Measurements from ENCODE around the gene IPPK.

DNA sequence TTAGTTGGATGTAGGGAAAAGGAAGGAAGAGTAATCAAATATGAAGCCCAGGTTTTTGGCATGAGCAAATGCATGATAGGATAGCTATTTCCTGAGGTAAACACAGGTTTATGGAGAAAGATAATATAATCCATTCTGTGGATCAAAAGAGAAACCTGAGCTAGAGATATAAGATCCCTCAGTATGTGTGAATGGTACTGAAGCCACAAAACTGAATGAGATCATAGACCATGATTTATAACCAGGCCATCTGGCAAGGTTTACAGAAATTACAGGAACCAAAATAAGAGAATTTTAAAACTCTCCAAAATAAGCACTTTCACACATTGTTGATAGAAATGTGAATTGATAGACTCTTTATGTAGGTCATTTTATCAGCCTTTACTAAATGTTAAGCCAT is 105.4 kb downstream of the IPPK start:
- TF ChIP-seq, protein P1, sequence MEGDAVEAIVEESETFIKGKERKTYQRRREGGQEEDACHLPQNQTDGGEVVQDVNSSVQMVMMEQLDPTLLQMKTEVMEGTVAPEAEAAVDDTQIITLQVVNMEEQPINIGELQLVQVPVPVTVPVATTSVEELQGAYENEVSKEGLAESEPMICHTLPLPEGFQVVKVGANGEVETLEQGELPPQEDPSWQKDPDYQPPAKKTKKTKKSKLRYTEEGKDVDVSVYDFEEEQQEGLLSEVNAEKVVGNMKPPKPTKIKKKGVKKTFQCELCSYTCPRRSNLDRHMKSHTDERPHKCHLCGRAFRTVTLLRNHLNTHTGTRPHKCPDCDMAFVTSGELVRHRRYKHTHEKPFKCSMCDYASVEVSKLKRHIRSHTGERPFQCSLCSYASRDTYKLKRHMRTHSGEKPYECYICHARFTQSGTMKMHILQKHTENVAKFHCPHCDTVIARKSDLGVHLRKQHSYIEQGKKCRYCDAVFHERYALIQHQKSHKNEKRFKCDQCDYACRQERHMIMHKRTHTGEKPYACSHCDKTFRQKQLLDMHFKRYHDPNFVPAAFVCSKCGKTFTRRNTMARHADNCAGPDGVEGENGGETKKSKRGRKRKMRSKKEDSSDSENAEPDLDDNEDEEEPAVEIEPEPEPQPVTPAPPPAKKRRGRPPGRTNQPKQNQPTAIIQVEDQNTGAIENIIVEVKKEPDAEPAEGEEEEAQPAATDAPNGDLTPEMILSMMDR (IDR thresholded peaks at IDR 0.05), result no peak
- TF ChIP-seq, protein P2, sequence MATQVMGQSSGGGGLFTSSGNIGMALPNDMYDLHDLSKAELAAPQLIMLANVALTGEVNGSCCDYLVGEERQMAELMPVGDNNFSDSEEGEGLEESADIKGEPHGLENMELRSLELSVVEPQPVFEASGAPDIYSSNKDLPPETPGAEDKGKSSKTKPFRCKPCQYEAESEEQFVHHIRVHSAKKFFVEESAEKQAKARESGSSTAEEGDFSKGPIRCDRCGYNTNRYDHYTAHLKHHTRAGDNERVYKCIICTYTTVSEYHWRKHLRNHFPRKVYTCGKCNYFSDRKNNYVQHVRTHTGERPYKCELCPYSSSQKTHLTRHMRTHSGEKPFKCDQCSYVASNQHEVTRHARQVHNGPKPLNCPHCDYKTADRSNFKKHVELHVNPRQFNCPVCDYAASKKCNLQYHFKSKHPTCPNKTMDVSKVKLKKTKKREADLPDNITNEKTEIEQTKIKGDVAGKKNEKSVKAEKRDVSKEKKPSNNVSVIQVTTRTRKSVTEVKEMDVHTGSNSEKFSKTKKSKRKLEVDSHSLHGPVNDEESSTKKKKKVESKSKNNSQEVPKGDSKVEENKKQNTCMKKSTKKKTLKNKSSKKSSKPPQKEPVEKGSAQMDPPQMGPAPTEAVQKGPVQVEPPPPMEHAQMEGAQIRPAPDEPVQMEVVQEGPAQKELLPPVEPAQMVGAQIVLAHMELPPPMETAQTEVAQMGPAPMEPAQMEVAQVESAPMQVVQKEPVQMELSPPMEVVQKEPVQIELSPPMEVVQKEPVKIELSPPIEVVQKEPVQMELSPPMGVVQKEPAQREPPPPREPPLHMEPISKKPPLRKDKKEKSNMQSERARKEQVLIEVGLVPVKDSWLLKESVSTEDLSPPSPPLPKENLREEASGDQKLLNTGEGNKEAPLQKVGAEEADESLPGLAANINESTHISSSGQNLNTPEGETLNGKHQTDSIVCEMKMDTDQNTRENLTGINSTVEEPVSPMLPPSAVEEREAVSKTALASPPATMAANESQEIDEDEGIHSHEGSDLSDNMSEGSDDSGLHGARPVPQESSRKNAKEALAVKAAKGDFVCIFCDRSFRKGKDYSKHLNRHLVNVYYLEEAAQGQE (IDR thresholded peaks at IDR 0.05; ENCODE audit: insufficient read depth in 1 of 2, low read depth in 2 of 2, low read length in 1 of 2), result no peak
- TF ChIP-seq POLR2AphosphoS5 (IDR thresholded peaks at IDR 0.05; ENCODE audit: low read depth, low read length), result no peak
